OCI-LY1 (cell line): ENCODE data around the gene KCNK1.
"Not testable (repeated sequence)": the region's sequence is repeated elsewhere in the genome, so short reads cannot be mapped to it uniquely, and the experiment has no call there.

Experiments
- H2AFZ ChIP-seq: fragments of 200-600 bp; sonication (generic), shearing (Covaris generic); 2 replicates; pipeline ENCODE4 v1.6.0; 2014; ENCODE audit warnings: antibody characterized with exemption, mild to moderate bottlenecking, low read length
- H3F3A ChIP-seq: fragments of 200-600 bp; sonication (generic), shearing (Covaris generic); 2 replicates; pipeline ENCODE4 v1.6.0; 2014; ENCODE audit warnings: mild to moderate bottlenecking, antibody characterized with exemption, low read length, moderate library complexity; ENCODE audit not compliant: insufficient read depth
- H3K27ac ChIP-seq: fragments of 200-600 bp; sonication (generic); 2 replicates; pipeline ENCODE4 v1.5.1; 2014; ENCODE audit warnings: low read length, mixed run types, mild to moderate bottlenecking, low read depth; ENCODE audit not compliant: poor library complexity, severe bottlenecking
- H3K27me3 ChIP-seq: fragments of 200-600 bp; sonication (generic); 2 replicates; pipeline ENCODE4 v1.6.0; 2014; ENCODE audit warnings: antibody characterized with exemption, mild to moderate bottlenecking, low read length, moderate library complexity; ENCODE audit not compliant: insufficient read depth
- H3K36me3 ChIP-seq: fragments of 200-600 bp; sonication (generic); 2 replicates; pipeline ENCODE4 v1.6.1; 2014; ENCODE audit warnings: mild to moderate bottlenecking, antibody characterized with exemption, low read length, moderate library complexity, mixed read lengths; ENCODE audit not compliant: insufficient read depth
- H3K4me1 ChIP-seq: fragments of 200-600 bp; sonication (generic); 2 replicates; pipeline ENCODE4 v1.5.1; 2014; ENCODE audit warnings: mild to moderate bottlenecking, low read length, moderate library complexity; ENCODE audit not compliant: insufficient read depth, severe bottlenecking
- H3K4me2 ChIP-seq: fragments of 200-600 bp; sonication (generic), shearing (Covaris generic); 2 replicates; pipeline ENCODE4 v1.6.1; 2014; ENCODE audit warnings: low read length
- H3K4me3 ChIP-seq: fragments of 200-600 bp; sonication (generic); 2 replicates; pipeline ENCODE4 v1.5.1; 2014; ENCODE audit warnings: low read length, low read depth, mild to moderate bottlenecking, mixed read lengths; ENCODE audit not compliant: poor library complexity, severe bottlenecking
- H3K79me2 ChIP-seq: fragments of 200-600 bp; shearing (Covaris generic); 2 replicates; pipeline ENCODE4 v1.6.1; 2016; ENCODE audit warnings: mixed run types, low read length, mixed read lengths; ENCODE audit not compliant: insufficient read depth
- H3K9ac ChIP-seq: fragments of 200-600 bp; sonication (generic), shearing (Covaris generic); 2 replicates; pipeline ENCODE4 v1.6.1; 2014; ENCODE audit warnings: mild to moderate bottlenecking, low read length, mixed read lengths
- H3K9me2 ChIP-seq: fragments of 200-600 bp; sonication (generic), shearing (Covaris generic); 2 replicates; pipeline ENCODE4 v1.6.1; 2014; ENCODE audit warnings: low read depth, mild to moderate bottlenecking, low read length, mixed read lengths
- H3K9me3 ChIP-seq: fragments of 200-600 bp; shearing (Covaris generic); 2 replicates; pipeline ENCODE4 v1.6.1; 2014; ENCODE audit warnings: low read length, mixed read lengths
- H4K20me1 ChIP-seq: fragments of 200-600 bp; sonication (generic), shearing (Covaris generic); 2 replicates; pipeline ENCODE4 v1.6.0; 2016; ENCODE audit warnings: mild to moderate bottlenecking, low read length; ENCODE audit not compliant: insufficient read depth
- EZH2 ChIP-seq: fragments of 200-600 bp; sonication (generic), shearing (Covaris generic); IDR thresholded peaks from 2 replicates; pipeline ENCODE4 v1.8.0; 2017; ENCODE audit warnings: borderline replicate concordance, mixed run types, mild to moderate bottlenecking, antibody characterized with exemption, low read length, moderate library complexity, mixed read lengths
- TF ChIP-seq, protein P1 (sequence below): fragments of 200-600 bp; sonication (generic), shearing (Covaris generic); IDR thresholded peaks from 2 replicates; pipeline ENCODE4 v1.5.1; 2017; ENCODE audit warnings: mild to moderate bottlenecking, antibody characterized with exemption, low read length, moderate library complexity, mixed read lengths

Gene KCNK1

GRCh38 chr1:233679030-233679429 is 65.1 kb downstream of the KCNK1 start:
- TF ChIP-seq EZH2, result no peak
- TF ChIP-seq, protein P1, sequence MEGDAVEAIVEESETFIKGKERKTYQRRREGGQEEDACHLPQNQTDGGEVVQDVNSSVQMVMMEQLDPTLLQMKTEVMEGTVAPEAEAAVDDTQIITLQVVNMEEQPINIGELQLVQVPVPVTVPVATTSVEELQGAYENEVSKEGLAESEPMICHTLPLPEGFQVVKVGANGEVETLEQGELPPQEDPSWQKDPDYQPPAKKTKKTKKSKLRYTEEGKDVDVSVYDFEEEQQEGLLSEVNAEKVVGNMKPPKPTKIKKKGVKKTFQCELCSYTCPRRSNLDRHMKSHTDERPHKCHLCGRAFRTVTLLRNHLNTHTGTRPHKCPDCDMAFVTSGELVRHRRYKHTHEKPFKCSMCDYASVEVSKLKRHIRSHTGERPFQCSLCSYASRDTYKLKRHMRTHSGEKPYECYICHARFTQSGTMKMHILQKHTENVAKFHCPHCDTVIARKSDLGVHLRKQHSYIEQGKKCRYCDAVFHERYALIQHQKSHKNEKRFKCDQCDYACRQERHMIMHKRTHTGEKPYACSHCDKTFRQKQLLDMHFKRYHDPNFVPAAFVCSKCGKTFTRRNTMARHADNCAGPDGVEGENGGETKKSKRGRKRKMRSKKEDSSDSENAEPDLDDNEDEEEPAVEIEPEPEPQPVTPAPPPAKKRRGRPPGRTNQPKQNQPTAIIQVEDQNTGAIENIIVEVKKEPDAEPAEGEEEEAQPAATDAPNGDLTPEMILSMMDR, result no peak
- no peaks in the 10 kb centered on the region for H3K79me2 ChIP-seq
- no peak overlapping the region for H3K4me2 ChIP-seq
- no peaks in the 10 kb centered on the region for H3K36me3 ChIP-seq
- H3K9me2 ChIP-seq, result no peaks in the 10 kb centered on the region
- no peak overlapping the region for H3K4me3 ChIP-seq
- no peaks in the 10 kb centered on the region for H3F3A ChIP-seq
- H2AFZ ChIP-seq, result no peak overlapping the region
- H3K27me3 ChIP-seq, result no peaks in the 10 kb centered on the region
- H3K27ac ChIP-seq, result no peak overlapping the region
- no peaks in the 10 kb centered on the region for H3K4me1 ChIP-seq
- H3K9ac ChIP-seq, result no peak overlapping the region
- no peaks in the 10 kb centered on the region for H4K20me1 ChIP-seq
- no peaks in the 10 kb centered on the region for H3K9me3 ChIP-seq

GRCh38 chr1:233679591-233680373 is 65.9 kb downstream of the KCNK1 start:
- Histone ChIP-seq H3K4me3 (no peak overlapping the region), H3K27me3 (no peaks in the 10 kb centered on the region), H3K79me2 (no peaks in the 10 kb centered on the region), H2AFZ (no peak overlapping the region), H3K9me2 (no peaks in the 10 kb centered on the region), H3K27ac (no peak overlapping the region), H4K20me1 (no peaks in the 10 kb centered on the region), H3K9ac (no peak overlapping the region), H3K4me1 (no peaks in the 10 kb centered on the region), H3K4me2 (no peak overlapping the region), H3K36me3 (no peaks in the 10 kb centered on the region), H3F3A (no peaks in the 10 kb centered on the region), H3K9me3 (no peaks in the 10 kb centered on the region)
- TF ChIP-seq EZH2, result no peak
- TF ChIP-seq, protein P1, result no peak

DNA sequence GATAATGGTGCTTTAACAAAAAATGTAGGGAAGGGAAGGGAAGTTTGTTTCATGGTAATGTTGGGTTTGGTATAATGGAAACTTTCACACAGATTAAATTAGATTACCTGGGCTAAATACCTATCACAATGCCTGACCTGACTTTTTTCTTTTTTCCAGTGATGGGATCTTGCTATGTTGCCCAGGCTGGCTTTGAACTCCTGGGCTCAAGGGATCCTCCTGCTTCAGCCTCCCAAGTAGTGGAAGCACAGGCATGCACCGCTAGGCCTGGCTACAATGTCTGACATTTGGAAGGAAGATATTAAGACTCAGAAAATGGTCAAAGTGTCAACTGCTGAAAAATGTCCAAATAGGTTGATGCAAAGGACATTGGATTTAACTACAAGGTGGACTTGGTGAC is 67.4 kb downstream of the KCNK1 start:
- H3K9ac ChIP-seq, result no peak overlapping the region
- TF ChIP-seq, protein P1, result no peak
- no peak for TF ChIP-seq EZH2

GRCh38 chr1:233686653-233687052 is 72.7 kb downstream of the KCNK1 start:
- H4K20me1 ChIP-seq, H3K27ac ChIP-seq, H3K27me3 ChIP-seq, H3F3A ChIP-seq, H3K4me1 ChIP-seq, H3K4me2 ChIP-seq, H3K36me3 ChIP-seq, H3K4me3 ChIP-seq, H3K9me3 ChIP-seq, H2AFZ ChIP-seq, H3K79me2 ChIP-seq, H3K9me2 ChIP-seq, H3K9ac ChIP-seq: not testable (repeated sequence)

More for the DNA sequence above, 67.4 kb downstream of the KCNK1 start:
- H3K4me1 ChIP-seq, result no peaks in the 10 kb centered on the region
- no peak overlapping the region for H3K4me2 ChIP-seq
- no peaks in the 10 kb centered on the region for H3K9me2 ChIP-seq
- no peaks in the 10 kb centered on the region for H3K79me2 ChIP-seq
- no peak overlapping the region for H3K27ac ChIP-seq
- no peaks in the 10 kb centered on the region for H3F3A ChIP-seq
- H2AFZ ChIP-seq, result no peak overlapping the region
- H3K36me3 ChIP-seq, result no peaks in the 10 kb centered on the region
- H3K4me3 ChIP-seq, result no peak overlapping the region
- H3K9me3 ChIP-seq, result no peaks in the 10 kb centered on the region
- H4K20me1 ChIP-seq, result no peaks in the 10 kb centered on the region
- no peaks in the 10 kb centered on the region for H3K27me3 ChIP-seq
